ENCODE measurements around the gene FOXO3. TPM values are rescaled to one million over a fixed set of nuclear protein-coding genes. Genes with fewer than 3 reads are reported as not detected.

FOXO3 gene
- polyA plus RNA-seq, 2 donors, result 9.6 to 15.3 TPM

DNA sequence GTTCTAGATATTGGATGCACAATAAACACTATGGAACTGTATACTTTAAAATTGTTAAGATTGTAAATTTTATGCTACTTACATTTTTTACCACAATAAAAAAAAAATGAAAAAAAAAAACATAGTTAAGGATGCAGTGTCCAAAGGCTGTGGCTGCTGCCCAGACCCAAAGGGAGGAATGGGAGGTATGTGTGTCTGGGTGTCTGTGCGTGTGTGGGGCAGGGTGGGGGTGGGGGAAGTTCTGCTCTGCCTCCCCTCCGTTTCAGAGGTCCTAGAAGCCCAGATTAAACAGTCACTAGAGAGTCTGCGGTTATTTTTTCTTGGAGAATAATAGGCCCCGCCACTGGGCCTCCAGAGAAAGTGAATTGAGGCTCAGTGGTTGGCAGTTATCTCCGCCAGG, 151.1 kb downstream of the FOXO3 start:
- Histone ChIP-seq H3K27me3 (ENCODE audit: control insufficient read depth in 1 of 2, insufficient read depth in 2 of 2, low read length in 2 of 2) (no peaks in the 10 kb centered on the region), H3K4me1 (ENCODE audit: control insufficient read depth in 2 of 2, insufficient read depth in 2 of 2, low read length in 1 of 2) (peaks cover 3% of the 10 kb centered on the region in 2 donors), H3K4me3 (ENCODE audit: low read depth in 1 of 2, low read length in 2 of 2) (no peak overlapping the region), H3K36me3 (ENCODE audit: control insufficient read depth in 2 of 2, insufficient read depth in 2 of 2, low read length in 1 of 2) (no peaks in the 10 kb centered on the region), H3K9me3 (ENCODE audit: control insufficient read depth in 2 of 2, insufficient read depth in 1 of 2, low read depth in 1 of 2, low read length in 1 of 2) (no peaks in the 10 kb centered on the region), H3K27ac (ENCODE audit: low read depth in 2 of 2, low read length in 1 of 2) (no peak overlapping the region)
- WGBS, 2 donors, result 80 to 86% methylated on average over 5 of the region's 5 CpGs

DNA sequence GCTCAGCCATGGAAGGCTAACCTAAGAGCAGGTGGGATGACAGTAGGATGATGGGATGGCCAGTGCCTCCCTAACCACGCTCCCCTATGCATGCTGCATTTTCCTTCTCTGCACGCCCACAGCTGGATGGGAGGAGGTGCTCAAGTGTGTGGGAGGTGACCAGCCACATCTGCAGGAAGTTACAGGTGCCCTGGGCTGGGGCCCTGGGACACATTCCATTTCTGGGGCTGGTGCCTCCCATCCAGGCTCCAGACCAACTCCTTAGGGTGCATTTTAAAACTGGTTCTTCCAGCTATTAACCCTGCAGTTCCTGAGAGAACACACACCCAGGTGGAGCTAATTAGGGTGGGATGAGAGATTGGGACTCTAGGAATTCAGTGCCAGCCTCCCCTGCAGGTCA, 152.2 kb downstream of the FOXO3 start:
- peaks cover 0 to 3% of the 10 kb centered on the region in 2 donors for H3K4me1 ChIP-seq (ENCODE audit: control insufficient read depth in 2 of 2, insufficient read depth in 2 of 2, low read length in 1 of 2)
- H3K36me3 ChIP-seq (ENCODE audit: control insufficient read depth in 2 of 2, insufficient read depth in 2 of 2, low read length in 1 of 2), result no peaks in the 10 kb centered on the region
- no peak overlapping the region for H3K27ac ChIP-seq (ENCODE audit: low read depth in 2 of 2, low read length in 1 of 2)
- H3K4me3 ChIP-seq (ENCODE audit: low read depth in 1 of 2, low read length in 2 of 2), result no peak overlapping the region
- H3K9me3 ChIP-seq (ENCODE audit: control insufficient read depth in 2 of 2, insufficient read depth in 1 of 2, low read depth in 1 of 2, low read length in 1 of 2), result no peaks in the 10 kb centered on the region
- H3K27me3 ChIP-seq (ENCODE audit: control insufficient read depth in 1 of 2, insufficient read depth in 2 of 2, low read length in 2 of 2), result no peaks in the 10 kb centered on the region
- 63 to 68% methylated on average over 2 of the region's 2 CpGs for WGBS, 2 donors

DNA sequence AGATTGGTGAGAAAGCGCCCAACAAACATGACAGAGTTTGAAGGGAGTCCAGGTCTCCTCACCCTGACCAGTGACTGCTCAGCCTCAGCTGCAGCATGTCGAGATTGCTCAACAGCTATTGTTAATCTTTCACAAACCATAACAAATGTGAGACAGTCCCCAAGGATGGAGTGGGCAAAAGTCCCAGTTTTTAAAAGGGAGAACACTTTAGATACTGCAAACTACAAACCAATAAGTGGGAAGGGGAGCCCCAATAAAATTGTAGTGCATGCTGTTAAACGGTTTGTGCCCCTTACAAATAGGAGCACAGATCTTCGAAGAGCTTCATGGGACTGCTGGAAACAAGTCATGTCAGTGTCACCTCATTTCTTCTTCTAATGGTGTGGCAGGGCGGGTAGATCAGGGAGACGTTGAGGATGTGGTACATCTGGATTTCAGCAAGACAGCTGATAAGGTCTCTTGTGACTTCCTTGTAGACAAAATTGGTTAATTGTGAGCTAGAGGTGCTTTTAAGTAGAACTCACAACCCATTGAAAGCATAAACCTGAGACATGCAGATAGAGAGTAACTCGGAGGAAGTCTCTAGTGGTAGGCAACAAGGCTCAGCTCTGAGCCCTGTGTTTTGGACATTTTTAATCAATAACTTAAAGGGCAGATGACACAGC, 153.5 kb downstream of the FOXO3 start:
- no peaks in the 10 kb centered on the region for H3K27me3 ChIP-seq (ENCODE audit: control insufficient read depth in 1 of 2, insufficient read depth in 2 of 2, low read length in 2 of 2)
- 54 to 56% methylated on average over 7 of the region's 7 CpGs for WGBS, 2 donors
- H3K4me3 ChIP-seq (ENCODE audit: low read depth in 1 of 2, low read length in 2 of 2), result no peak overlapping the region
- peaks cover 0 to 3% of the 10 kb centered on the region in 2 donors for H3K4me1 ChIP-seq (ENCODE audit: control insufficient read depth in 2 of 2, insufficient read depth in 2 of 2, low read length in 1 of 2)
- no peaks in the 10 kb centered on the region for H3K36me3 ChIP-seq (ENCODE audit: control insufficient read depth in 2 of 2, insufficient read depth in 2 of 2, low read length in 1 of 2)
- H3K27ac ChIP-seq (ENCODE audit: low read depth in 2 of 2, low read length in 1 of 2), result no peak overlapping the region
- no peaks in the 10 kb centered on the region for H3K9me3 ChIP-seq (ENCODE audit: control insufficient read depth in 2 of 2, insufficient read depth in 1 of 2, low read depth in 1 of 2, low read length in 1 of 2)

DNA sequence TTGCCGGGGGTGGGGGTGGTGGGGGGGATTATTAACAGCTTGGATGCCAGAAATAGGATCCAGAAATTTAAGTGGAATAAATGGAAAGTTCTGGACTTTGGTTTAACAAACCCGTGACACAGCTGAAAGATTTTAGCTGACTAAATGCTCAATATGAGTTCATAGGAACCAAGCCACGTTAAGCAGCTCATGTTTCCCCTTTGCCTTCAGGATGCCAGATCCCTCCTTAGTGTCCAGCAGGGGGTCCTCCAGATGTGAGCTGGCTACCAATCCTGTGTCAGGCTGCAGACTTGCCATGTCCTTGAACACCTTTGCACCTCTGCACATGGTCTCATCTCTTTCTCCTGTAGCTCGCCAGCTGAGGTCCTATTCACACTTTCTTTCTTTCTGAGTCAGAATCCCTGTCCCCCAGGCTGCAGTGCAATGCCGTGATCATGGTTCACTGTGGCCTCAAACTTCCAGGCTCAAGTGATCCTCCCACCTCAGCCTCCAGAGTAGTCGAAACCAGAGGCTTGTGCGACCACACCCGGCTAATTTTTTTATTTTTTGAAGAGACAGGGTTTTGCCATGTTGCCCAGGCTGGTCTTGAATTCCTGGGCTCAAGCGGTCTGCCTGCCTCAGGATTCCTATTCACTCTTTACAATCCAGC, 154.2 kb downstream of the FOXO3 start:
- Histone ChIP-seq H3K36me3 (ENCODE audit: control insufficient read depth in 2 of 2, insufficient read depth in 2 of 2, low read length in 1 of 2) (no peaks in the 10 kb centered on the region), H3K4me1 (ENCODE audit: control insufficient read depth in 2 of 2, insufficient read depth in 2 of 2, low read length in 1 of 2) (peaks cover 0 to 3% of the 10 kb centered on the region in 2 donors), H3K27ac (ENCODE audit: low read depth in 2 of 2, low read length in 1 of 2) (peak overlapping the region in 1 of 2 donors; percentile 23), H3K9me3 (ENCODE audit: control insufficient read depth in 2 of 2, insufficient read depth in 1 of 2, low read depth in 1 of 2, low read length in 1 of 2) (no peaks in the 10 kb centered on the region), H3K4me3 (ENCODE audit: low read depth in 1 of 2, low read length in 2 of 2) (no peak overlapping the region), H3K27me3 (ENCODE audit: control insufficient read depth in 1 of 2, insufficient read depth in 2 of 2, low read length in 2 of 2) (no peaks in the 10 kb centered on the region)
- 77% methylated on average over 9 of the region's 9 CpGs for WGBS, 2 donors

DNA sequence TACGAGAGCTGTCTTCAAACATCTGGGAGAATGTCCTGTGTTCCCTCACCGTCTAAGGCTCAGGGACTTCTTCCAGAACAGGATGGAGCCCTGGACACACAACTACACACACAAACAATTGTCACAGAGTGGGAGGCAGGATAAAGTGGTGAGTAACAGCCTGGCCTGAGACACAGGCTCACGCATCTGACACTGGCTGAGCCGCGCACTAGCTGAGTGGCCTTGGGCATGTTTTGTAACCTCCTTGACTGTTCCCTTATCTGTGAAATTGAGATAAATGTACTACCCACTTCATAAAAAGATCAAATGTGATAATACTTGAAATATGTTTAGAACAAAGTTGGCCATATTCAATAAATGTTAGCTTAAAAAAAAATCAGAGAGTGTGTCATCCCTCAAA, 155.1 kb downstream of the FOXO3 start:
- no peak overlapping the region for H3K4me3 ChIP-seq (ENCODE audit: low read depth in 1 of 2, low read length in 2 of 2)
- WGBS, 2 donors, result 78 to 84% methylated on average over 5 of the region's 5 CpGs
- H3K4me1 ChIP-seq (ENCODE audit: control insufficient read depth in 2 of 2, insufficient read depth in 2 of 2, low read length in 1 of 2), result peaks cover 0 to 3% of the 10 kb centered on the region in 2 donors
- H3K27ac ChIP-seq (ENCODE audit: low read depth in 2 of 2, low read length in 1 of 2), result no peak overlapping the region
- H3K9me3 ChIP-seq (ENCODE audit: control insufficient read depth in 2 of 2, insufficient read depth in 1 of 2, low read depth in 1 of 2, low read length in 1 of 2), result no peaks in the 10 kb centered on the region
- H3K27me3 ChIP-seq (ENCODE audit: control insufficient read depth in 1 of 2, insufficient read depth in 2 of 2, low read length in 2 of 2), result no peaks in the 10 kb centered on the region
- no peaks in the 10 kb centered on the region for H3K36me3 ChIP-seq (ENCODE audit: control insufficient read depth in 2 of 2, insufficient read depth in 2 of 2, low read length in 1 of 2)

DNA sequence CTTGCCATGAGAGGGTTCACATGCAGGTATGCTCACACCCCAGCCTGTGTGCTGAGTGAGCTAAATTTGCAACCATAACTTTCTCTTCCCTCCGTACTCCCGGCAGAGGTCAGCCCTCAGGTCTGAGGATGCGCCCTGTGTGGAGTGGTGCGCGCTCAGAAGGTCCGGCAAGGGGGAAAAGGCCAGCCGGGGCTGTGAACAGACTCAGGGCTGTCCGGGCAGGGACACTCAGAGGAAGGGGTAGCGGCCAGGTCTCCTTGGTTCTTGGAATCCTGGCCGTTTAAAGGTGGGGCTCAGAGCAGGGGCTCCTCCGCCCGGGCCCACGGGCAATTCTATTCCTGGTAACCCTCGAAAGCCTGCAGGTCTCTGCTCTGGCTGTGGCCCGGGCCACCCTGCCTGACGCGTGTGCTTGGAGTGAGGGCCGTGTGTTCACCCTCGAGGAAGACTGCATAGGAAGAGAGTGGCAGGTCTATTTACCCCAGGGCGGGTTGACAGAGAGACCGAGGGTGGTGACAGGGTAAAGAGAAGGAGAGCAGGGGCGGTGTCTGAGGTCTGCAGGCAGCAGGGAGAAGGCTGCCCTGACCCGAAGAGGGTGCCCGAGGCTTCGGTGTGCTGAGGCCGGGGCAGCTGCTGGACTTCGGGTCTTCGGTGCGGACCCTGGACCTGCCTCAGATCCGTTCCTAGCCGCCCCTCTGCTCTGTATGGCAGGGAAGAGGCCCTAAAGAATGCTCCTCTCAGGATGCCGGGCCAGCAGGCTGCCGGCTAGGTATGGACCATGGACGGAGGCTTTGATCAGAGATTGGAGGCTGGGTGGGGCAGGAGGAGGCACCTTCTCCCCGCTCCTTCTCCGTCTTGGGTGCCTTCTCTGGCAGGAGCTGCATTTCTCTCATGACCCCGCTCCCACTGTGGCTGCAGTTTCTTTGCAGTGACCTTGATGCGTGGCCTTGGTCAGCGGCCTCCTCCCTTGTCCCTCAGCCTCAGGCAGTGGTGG, 156.4 kb downstream of the FOXO3 start:
- Histone ChIP-seq H3K27me3 (ENCODE audit: control insufficient read depth in 1 of 2, insufficient read depth in 2 of 2, low read length in 2 of 2) (no peaks in the 10 kb centered on the region), H3K36me3 (ENCODE audit: control insufficient read depth in 2 of 2, insufficient read depth in 2 of 2, low read length in 1 of 2) (no peaks in the 10 kb centered on the region), H3K4me3 (ENCODE audit: low read depth in 1 of 2, low read length in 2 of 2) (no peak overlapping the region), H3K4me1 (ENCODE audit: control insufficient read depth in 2 of 2, insufficient read depth in 2 of 2, low read length in 1 of 2) (peaks cover 0 to 3% of the 10 kb centered on the region in 2 donors), H3K27ac (ENCODE audit: low read depth in 2 of 2, low read length in 1 of 2) (no peak overlapping the region), H3K9me3 (ENCODE audit: control insufficient read depth in 2 of 2, insufficient read depth in 1 of 2, low read depth in 1 of 2, low read length in 1 of 2) (no peaks in the 10 kb centered on the region)
- WGBS, 2 donors, result 91 to 92% methylated on average over 35 to 39 of the region's 39 CpGs

DNA sequence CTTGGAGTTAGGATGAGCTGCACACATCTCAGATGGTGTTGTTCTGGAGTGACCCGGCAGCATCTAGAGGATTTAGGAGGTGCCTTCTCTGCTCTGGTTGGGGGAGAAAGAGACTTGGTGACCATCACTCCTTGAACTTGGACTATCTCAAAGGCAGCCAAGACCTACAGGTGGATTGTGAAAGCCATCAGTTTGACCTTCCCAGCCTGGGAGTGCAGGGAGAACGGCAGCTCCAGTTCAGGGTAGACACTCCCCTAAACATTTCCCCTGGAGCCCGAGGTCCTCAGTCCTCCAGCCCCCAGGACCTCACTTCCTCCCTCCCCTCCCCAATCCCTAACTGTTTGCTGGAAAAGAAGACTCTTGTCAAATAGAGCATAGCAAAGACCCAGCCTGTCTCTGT, 158.8 kb downstream of the FOXO3 start:
- Histone ChIP-seq H3K27ac (ENCODE audit: low read depth in 2 of 2, low read length in 1 of 2) (no peak overlapping the region), H3K9me3 (ENCODE audit: control insufficient read depth in 2 of 2, insufficient read depth in 1 of 2, low read depth in 1 of 2, low read length in 1 of 2) (no peaks in the 10 kb centered on the region), H3K4me1 (ENCODE audit: control insufficient read depth in 2 of 2, insufficient read depth in 2 of 2, low read length in 1 of 2) (no peaks in the 10 kb centered on the region), H3K27me3 (ENCODE audit: control insufficient read depth in 1 of 2, insufficient read depth in 2 of 2, low read length in 2 of 2) (no peaks in the 10 kb centered on the region), H3K36me3 (ENCODE audit: control insufficient read depth in 2 of 2, insufficient read depth in 2 of 2, low read length in 1 of 2) (no peaks in the 10 kb centered on the region), H3K4me3 (ENCODE audit: low read depth in 1 of 2, low read length in 2 of 2) (no peak overlapping the region)
- 85 to 88% methylated on average over 3 of the region's 3 CpGs for WGBS, 2 donors

DNA sequence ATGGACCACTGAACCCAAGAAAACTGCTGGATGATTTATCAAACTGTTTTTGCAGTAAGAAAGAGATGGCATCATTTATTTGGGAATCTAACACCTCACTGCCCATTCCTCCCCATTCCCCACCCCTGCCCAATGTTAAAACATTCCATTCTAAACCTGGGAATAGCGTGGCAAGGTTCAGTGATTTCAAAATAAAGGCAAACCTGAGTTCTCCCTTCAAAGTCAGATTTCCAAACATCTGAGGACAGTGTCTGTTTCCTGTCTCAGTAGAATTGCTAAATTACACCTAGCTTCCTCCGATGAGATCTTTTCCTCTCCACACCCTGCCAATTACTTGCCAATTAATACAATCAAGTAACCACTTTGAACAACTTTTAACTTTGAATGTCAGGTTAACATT, 160.1 kb downstream of the FOXO3 start:
- no peak overlapping the region for H3K27ac ChIP-seq (ENCODE audit: low read depth in 2 of 2, low read length in 1 of 2)
- no peak overlapping the region for H3K4me3 ChIP-seq (ENCODE audit: low read depth in 1 of 2, low read length in 2 of 2)
- no peaks in the 10 kb centered on the region for H3K9me3 ChIP-seq (ENCODE audit: control insufficient read depth in 2 of 2, insufficient read depth in 1 of 2, low read depth in 1 of 2, low read length in 1 of 2)
- no peaks in the 10 kb centered on the region for H3K27me3 ChIP-seq (ENCODE audit: control insufficient read depth in 1 of 2, insufficient read depth in 2 of 2, low read length in 2 of 2)
- no peaks in the 10 kb centered on the region for H3K36me3 ChIP-seq (ENCODE audit: control insufficient read depth in 2 of 2, insufficient read depth in 2 of 2, low read length in 1 of 2)
- WGBS, 2 donors, result 57 to 58% methylated on average over 2 of the region's 2 CpGs
- no peaks in the 10 kb centered on the region for H3K4me1 ChIP-seq (ENCODE audit: control insufficient read depth in 2 of 2, insufficient read depth in 2 of 2, low read length in 1 of 2)

DNA sequence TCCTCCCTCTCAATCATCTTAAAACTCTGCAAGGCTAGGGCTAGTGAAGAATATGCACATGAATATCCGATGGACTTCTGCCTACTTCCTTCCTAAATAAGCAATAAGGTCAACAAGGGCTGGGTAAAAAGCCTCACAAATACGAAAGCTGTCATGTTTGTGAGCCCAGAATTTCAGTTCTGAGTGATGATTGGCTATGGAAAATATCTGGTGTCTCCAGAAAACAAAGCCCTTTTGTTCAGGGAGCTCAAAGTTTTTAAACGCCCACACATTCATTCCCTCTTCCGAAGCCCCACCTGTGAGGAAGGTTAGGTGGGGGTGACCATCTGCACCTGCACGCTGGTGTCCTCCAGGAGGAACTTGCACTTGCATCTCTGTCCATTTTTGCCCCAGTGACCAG, 160.6 kb downstream of the FOXO3 start:
- Histone ChIP-seq H3K4me3 (ENCODE audit: low read depth in 1 of 2, low read length in 2 of 2) (no peak overlapping the region), H3K27me3 (ENCODE audit: control insufficient read depth in 1 of 2, insufficient read depth in 2 of 2, low read length in 2 of 2) (no peaks in the 10 kb centered on the region), H3K4me1 (ENCODE audit: control insufficient read depth in 2 of 2, insufficient read depth in 2 of 2, low read length in 1 of 2) (no peaks in the 10 kb centered on the region), H3K27ac (ENCODE audit: low read depth in 2 of 2, low read length in 1 of 2) (no peak overlapping the region), H3K36me3 (ENCODE audit: control insufficient read depth in 2 of 2, insufficient read depth in 2 of 2, low read length in 1 of 2) (no peaks in the 10 kb centered on the region), H3K9me3 (ENCODE audit: control insufficient read depth in 2 of 2, insufficient read depth in 1 of 2, low read depth in 1 of 2, low read length in 1 of 2) (no peaks in the 10 kb centered on the region)
- 39 to 51% methylated on average over 5 of the region's 5 CpGs for WGBS, 2 donors
